Measurements from ENCODE around the gene SIX5. TPM values are rescaled to one million over a fixed set of nuclear protein-coding genes. Genes with fewer than 3 reads are reported as not detected.

SIX5 gene
- total RNA-seq, 1 experiment from 2014 or later: 38.7 TPM

DNA sequence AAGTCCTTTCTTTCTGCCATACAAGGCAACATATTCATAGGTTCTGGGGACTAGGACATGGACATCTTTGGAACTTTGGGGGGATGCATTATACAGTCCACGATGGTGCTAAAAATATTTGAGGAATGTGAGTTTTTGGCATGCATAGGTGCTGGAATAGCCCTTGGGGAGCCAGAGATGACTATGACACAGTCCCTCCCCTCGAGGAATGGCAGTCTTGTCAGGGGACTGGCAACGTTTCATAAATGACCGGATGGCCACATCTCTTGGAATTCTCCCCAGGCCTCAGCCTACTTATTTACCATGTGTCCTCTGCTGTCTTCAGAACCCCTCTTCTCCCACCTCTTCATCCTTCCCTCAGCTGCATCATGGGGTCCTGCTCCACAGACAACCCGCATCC is 22.2 kb downstream of the SIX5 start:
- in situ Hi-C loops (cut with HindIII; ENCODE audit: low pct_unique_long_range_greater_than_20kb, low sequenced_read_pairs) (no loop called here), intact Hi-C loops (cut with micrococcal nuclease; ENCODE audit: unreplicated experiment) (no loop called here)
- TF ChIP-seq POLR2AphosphoS5 (IDR thresholded peaks at IDR 0.05; ENCODE audit: low read depth, low read length) (no peak), SIN3A (IDR thresholded peaks at IDR 0.05; ENCODE audit: borderline replicate concordance, insufficient read depth, low read depth, low read length) (no peak), TCF7L2 (IDR thresholded peaks at IDR 0.05; ENCODE audit: low read depth, low read length) (no peak)
- TF ChIP-seq, protein P1, sequence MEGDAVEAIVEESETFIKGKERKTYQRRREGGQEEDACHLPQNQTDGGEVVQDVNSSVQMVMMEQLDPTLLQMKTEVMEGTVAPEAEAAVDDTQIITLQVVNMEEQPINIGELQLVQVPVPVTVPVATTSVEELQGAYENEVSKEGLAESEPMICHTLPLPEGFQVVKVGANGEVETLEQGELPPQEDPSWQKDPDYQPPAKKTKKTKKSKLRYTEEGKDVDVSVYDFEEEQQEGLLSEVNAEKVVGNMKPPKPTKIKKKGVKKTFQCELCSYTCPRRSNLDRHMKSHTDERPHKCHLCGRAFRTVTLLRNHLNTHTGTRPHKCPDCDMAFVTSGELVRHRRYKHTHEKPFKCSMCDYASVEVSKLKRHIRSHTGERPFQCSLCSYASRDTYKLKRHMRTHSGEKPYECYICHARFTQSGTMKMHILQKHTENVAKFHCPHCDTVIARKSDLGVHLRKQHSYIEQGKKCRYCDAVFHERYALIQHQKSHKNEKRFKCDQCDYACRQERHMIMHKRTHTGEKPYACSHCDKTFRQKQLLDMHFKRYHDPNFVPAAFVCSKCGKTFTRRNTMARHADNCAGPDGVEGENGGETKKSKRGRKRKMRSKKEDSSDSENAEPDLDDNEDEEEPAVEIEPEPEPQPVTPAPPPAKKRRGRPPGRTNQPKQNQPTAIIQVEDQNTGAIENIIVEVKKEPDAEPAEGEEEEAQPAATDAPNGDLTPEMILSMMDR (IDR thresholded peaks at IDR 0.05): no peak
- TF ChIP-seq, protein P2, sequence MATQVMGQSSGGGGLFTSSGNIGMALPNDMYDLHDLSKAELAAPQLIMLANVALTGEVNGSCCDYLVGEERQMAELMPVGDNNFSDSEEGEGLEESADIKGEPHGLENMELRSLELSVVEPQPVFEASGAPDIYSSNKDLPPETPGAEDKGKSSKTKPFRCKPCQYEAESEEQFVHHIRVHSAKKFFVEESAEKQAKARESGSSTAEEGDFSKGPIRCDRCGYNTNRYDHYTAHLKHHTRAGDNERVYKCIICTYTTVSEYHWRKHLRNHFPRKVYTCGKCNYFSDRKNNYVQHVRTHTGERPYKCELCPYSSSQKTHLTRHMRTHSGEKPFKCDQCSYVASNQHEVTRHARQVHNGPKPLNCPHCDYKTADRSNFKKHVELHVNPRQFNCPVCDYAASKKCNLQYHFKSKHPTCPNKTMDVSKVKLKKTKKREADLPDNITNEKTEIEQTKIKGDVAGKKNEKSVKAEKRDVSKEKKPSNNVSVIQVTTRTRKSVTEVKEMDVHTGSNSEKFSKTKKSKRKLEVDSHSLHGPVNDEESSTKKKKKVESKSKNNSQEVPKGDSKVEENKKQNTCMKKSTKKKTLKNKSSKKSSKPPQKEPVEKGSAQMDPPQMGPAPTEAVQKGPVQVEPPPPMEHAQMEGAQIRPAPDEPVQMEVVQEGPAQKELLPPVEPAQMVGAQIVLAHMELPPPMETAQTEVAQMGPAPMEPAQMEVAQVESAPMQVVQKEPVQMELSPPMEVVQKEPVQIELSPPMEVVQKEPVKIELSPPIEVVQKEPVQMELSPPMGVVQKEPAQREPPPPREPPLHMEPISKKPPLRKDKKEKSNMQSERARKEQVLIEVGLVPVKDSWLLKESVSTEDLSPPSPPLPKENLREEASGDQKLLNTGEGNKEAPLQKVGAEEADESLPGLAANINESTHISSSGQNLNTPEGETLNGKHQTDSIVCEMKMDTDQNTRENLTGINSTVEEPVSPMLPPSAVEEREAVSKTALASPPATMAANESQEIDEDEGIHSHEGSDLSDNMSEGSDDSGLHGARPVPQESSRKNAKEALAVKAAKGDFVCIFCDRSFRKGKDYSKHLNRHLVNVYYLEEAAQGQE (IDR thresholded peaks at IDR 0.05; ENCODE audit: insufficient read depth in 1 of 2, low read depth in 2 of 2, low read length in 1 of 2): no peak
- Histone ChIP-seq H3K36me3 (ENCODE audit: control insufficient read depth, insufficient read depth, low read length) (no peaks in the 10 kb centered on the region), H3K27me3 (ENCODE audit: control insufficient read depth, insufficient read depth, low read length) (no peaks in the 10 kb centered on the region), H3K27ac (ENCODE audit: low read length) (no peak overlapping the region), H3K4me3 (ENCODE audit: low read depth in 2 of 2, low read length in 2 of 2) (no peak overlapping the region), H3K4me1 (ENCODE audit: control insufficient read depth, insufficient read depth, low read length) (no peaks in the 10 kb centered on the region), H3K9me3 (ENCODE audit: control insufficient read depth, insufficient read depth, low read depth, low read length) (no peaks in the 10 kb centered on the region)
- ChIA-PET POLR2A (no interaction called here), CTCF (no interaction called here)
- ATAC-seq (no peak), DNase-seq (ENCODE audit: low read depth, low spot score) (no peak)
- no TSS peak for BruUV-seq (replicated peaks)

DNA sequence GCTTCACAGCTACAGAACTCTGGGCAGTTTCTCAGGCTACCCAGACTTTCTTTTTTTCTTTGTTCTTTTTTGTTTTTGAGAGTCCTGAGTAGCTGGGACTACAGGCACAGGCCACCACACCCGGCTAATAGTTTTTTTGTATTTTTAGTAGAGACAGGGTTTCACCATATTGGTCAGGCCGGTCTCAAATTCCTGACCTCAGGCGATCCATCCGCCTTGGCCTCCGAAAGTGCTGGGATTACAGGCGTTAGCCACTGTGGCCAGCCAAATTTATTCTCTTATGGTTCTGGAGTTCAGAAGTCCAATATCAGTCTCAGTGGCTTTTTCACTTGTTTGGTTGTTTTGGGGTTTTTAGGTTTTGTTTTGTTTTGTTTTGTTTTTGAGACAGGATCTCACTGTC is 23.4 kb downstream of the SIX5 start:
- no peaks in the 10 kb centered on the region for H3K27me3 ChIP-seq (ENCODE audit: control insufficient read depth, insufficient read depth, low read length)
- TF ChIP-seq, protein P1 (IDR thresholded peaks at IDR 0.05): no peak
- TF ChIP-seq TCF7L2 (IDR thresholded peaks at IDR 0.05; ENCODE audit: low read depth, low read length): no peak
- no peak for TF ChIP-seq POLR2AphosphoS5 (IDR thresholded peaks at IDR 0.05; ENCODE audit: low read depth, low read length)
- TF ChIP-seq, protein P2 (IDR thresholded peaks at IDR 0.05; ENCODE audit: insufficient read depth in 1 of 2, low read depth in 2 of 2, low read length in 1 of 2): no peak
- TF ChIP-seq SIN3A (IDR thresholded peaks at IDR 0.05; ENCODE audit: borderline replicate concordance, insufficient read depth, low read depth, low read length): no peak
- no peaks in the 10 kb centered on the region for H3K4me1 ChIP-seq (ENCODE audit: control insufficient read depth, insufficient read depth, low read length)
- no peak for ATAC-seq
- H3K4me3 ChIP-seq (ENCODE audit: low read depth in 2 of 2, low read length in 2 of 2): no peak overlapping the region
- H3K9me3 ChIP-seq (ENCODE audit: control insufficient read depth, insufficient read depth, low read depth, low read length): no peaks in the 10 kb centered on the region
- DNase-seq (ENCODE audit: low read depth, low spot score): no peak
- in situ Hi-C loops (cut with HindIII; ENCODE audit: low pct_unique_long_range_greater_than_20kb, low sequenced_read_pairs) (no loop called here), intact Hi-C loops (cut with micrococcal nuclease; ENCODE audit: unreplicated experiment) (no loop called here)
- no TSS peak for BruUV-seq (replicated peaks)
- POLR2A ChIA-PET: no interaction called here
- H3K36me3 ChIP-seq (ENCODE audit: control insufficient read depth, insufficient read depth, low read length): no peaks in the 10 kb centered on the region
- H3K27ac ChIP-seq (ENCODE audit: low read length): no peak overlapping the region
- CTCF ChIA-PET: interaction anchor here (0.7 kb wide), 1 partner anchor 15 kb away, joined by 3 read pairs; no protein-coding TSS in a partner anchor
